CD4-positive, alpha-beta T cell treated with Interleukin-4 for 1 hour (primary cell): ENCODE data around the gene HAUS5.

Source experiments
- DNase-seq, 2 donors: peaks; one replicate each; pipeline ENCODE4 v3.0.0-alpha.2; 2020 to 2022

The HAUS5 gene

GRCh38 chr19:35673121-35673804 is 60.7 kb downstream of the HAUS5 start:
- peak; percentile 25 to 45 for DNase-seq
